ENCODE data around the gene HOXC12.

HOXC12 gene

DNA sequence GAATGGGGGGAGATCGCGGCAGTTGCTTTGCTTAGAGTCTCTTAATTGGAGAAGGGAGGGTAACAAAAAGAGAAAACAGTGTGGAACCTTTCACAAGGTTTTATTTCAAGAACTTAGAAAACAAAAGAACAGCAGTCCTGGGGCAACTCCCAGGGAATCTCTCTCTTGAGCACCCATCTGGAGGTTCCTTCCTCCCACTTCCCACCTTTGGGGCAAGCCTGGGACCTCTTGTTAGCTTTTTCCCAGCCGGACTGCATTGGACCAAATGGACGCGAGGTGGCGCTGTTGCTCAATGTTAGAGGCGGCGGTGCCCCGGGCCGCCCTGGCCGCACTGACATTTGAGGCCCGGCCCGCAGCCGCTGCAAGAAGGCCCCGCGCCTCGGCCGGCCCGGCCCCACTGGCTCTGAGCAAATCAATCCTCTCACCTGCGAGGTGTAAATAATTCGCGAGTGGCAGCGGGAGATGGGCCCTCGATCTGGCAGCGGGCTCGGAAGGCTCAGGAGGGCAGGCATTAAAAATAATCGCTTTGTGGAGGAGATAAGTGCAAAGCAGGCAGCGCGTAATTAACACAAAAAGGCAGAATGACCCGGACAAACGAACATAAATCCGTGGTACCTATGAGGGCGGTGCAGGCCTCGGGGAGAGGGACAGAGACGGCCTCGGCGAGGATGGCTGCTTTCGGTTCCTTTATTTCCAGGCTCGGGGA, 51.3 kb downstream of the HOXC12 start:
- DNase-seq (ENCODE audit: low read depth) = peak; percentile 73
- H3K4me3 ChIP-seq (ENCODE audit: low read depth, low read length) = peak overlapping the region; percentile 35
- peak; percentile 83 for TF ChIP-seq CTCF (conservative IDR thresholded peaks at IDR 0.05; ENCODE audit: low read depth, low read length)

DNA sequence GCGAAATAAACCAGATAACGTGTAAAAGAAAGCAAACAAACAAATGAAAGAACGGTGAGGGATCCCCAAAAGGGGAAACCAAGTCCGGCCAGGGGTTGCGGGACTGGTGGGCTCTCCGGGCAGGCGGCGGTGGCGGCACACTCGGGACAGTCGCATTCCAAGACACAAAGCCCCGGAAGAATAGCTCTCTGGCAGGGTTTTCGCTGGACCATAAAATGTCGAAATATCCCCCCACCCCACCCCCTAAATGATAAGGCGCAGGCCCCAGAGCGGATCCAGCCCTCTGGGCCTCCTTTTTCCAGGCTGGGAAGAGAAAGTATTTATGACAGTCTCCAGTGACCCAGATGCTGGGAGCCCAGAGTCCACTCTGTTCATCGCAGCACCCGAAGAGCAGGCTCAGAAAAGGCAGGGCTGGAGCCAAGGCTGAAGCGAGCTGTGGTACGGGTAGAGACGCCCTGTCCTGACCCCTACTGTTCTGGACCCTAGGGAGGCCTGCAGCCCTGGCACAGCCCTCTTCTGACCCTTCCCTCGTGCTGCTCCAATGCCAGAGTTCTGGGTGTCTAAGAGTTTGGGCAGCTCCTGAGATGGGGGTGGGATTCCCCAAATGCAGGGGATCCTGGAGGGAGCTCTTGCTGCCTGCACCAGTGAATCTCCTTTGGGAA, 52.0 kb downstream of the HOXC12 start:
- no peak for TF ChIP-seq CTCF (conservative IDR thresholded peaks at IDR 0.05; ENCODE audit: low read depth, low read length)
- no peak overlapping the region for H3K4me3 ChIP-seq (ENCODE audit: low read depth, low read length)
- DNase-seq (ENCODE audit: low read depth) = no peak

DNA sequence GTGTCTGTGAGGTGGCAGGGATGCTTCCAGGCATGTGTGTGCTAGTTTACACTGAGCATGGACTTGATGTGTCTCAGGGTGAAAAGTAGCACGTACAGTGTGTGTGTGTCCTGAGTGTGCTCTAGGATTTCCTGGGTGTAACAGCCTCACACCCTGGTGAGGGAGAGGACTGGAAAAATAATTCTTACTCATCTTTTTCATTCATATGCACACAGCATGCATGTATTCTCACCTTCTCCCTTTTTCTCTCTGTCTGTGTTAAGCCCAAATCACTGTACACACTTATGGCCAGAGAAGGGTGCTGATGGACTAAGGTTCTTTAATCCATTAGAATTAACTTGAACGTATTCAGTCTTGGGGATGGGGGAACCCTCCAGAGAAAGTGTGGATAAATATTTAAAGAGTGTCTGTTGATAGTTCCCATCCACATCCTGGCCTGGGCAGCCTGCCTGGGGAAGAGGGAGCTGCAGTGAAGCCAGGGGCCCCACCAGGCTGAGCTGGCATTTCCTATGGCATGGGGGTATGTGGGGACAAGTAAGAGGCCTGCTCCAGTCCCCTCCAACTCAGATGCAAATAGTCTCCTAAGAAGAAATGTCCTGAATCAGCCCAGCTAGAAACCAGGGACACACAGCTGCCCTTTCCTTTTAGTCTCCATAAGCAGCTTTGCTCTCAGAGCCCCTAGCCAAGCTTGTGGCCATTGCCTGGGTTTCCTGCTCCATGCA, 53.0 kb downstream of the HOXC12 start:
- no peak for TF ChIP-seq CTCF (conservative IDR thresholded peaks at IDR 0.05; ENCODE audit: low read depth, low read length)
- H3K4me3 ChIP-seq (ENCODE audit: low read depth, low read length) = no peak overlapping the region
- DNase-seq (ENCODE audit: low read depth) = no peak

- DNase-seq (ENCODE audit: low read depth) = no peak
- no peak for TF ChIP-seq CTCF (conservative IDR thresholded peaks at IDR 0.05; ENCODE audit: low read depth, low read length)
- no peak overlapping the region for H3K4me3 ChIP-seq (ENCODE audit: low read depth, low read length)
Observed at GRCh38 chr12:54008260-54008552, 53.5 kb downstream of the HOXC12 start.

All from choroid plexus epithelial cell (primary cell).